Superior temporal gyrus (tissue), 1 donor: Measurements from ENCODE around the gene KIF26A.

Experiments used
- DNase-seq: peaks from one replicate; pipeline ENCODE4 v3.0.0-alpha.2; 2016; ENCODE audit errors: extremely low spot score

The KIF26A gene

GRCh38 chr14:104112609-104113571, 25.5 kb upstream of the KIF26A start:
- DNase-seq = no peak

GRCh38 chr14:104113631-104114420, 24.6 kb upstream of the KIF26A start:
- no peak for DNase-seq

- DNase-seq = no peak
These were observed 23.8 kb upstream of the KIF26A start for GRCh38 chr14:104114421-104115130.

GRCh38 chr14:104115131-104115600, 23.2 kb upstream of the KIF26A start:
- no peak for DNase-seq

DNA sequence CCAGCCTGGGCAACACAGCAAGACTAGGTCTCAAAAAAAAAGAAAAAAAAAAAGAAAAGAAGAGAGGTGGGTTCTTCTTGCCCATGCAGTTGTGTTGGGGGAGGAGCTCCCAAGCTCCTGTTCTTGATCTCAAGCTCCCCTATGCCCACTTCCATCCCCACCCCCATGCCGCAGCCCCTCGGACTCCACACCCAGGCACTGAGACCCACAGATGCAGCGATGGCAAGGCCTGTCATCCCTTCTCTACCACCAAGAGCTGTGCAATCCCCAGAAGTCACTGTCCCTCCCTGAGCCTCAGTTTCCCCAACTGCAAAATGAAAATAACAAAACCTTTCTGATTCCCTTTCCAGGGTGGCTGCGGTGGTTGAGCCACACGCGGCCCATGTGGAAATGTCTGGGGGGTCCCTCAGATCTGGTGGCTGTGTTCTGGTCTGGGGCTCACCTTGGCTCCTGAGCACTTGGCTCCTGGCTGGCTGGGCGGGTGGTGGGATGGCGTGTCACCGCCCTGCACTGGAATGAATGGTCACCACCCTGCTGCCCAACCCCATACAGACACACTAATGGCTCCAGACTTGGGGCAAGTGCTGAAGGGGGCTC, 22.6 kb upstream of the KIF26A start:
- no peak for DNase-seq

- DNase-seq = no peak
These were observed 22.1 kb upstream of the KIF26A start for GRCh38 chr14:104116288-104116755.

- DNase-seq = no peak
These were observed 21.5 kb upstream of the KIF26A start for GRCh38 chr14:104116756-104117340.

GRCh38 chr14:104117341-104118005, 20.9 kb upstream of the KIF26A start:
- no peak for DNase-seq

- no peak for DNase-seq
These were observed 20.2 kb upstream of the KIF26A start for GRCh38 chr14:104118006-104118844.

DNA sequence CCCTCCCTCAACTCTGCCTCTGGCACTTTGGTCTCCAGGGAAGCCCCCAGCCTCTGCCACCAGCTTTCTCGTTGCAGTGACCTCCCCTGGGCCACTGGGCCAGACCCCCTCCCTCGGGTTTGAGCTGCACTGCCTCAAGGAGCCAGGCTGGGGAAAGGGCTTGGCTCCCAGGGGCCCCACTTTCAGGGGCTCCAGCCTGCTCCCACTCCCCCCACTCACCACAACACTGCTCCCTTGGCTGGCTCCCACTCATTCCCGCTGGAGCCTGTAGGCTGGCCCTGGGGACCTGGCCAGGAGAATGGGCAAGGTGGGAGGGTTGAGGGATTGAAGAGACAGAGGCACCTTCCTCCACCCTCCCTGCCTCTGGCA, 19.3 kb upstream of the KIF26A start:
- DNase-seq = no peak

DNA sequence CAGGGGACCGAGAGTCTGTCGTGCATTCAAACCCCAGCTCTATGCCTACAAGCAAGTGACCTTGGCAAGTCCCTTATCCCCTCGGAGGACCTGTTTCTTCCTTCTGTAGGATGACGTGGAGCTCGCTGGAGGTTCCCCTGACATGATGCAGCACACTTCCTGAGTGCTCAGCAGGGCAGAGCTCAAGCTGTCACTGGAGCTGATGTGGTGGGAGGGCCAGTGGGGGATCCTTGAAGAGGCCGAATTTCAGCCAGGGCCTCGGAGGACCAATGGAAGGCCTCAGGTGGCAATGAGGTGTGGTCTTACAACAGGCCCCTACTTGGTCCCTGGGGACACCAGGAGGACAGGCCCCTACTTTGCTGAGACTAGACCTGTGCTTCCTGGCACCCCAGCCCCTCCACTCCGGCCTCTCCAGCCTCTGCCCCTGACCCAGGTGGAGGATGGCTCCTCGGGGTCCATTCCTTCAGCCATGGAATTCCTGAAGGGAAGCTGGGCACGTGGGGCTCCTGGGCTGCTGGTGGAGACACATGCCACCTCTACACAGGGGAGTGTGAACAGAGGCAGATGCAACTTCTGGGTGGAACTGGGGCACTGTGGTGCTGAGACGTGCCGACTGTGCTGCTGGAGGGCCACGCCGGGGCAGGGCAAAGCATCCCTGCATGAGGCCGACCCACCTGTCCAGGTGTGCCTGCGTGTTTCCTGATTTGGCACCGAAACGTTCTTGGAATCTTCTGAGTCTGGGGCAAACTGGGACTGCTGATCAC, 18.7 kb upstream of the KIF26A start:
- no peak for DNase-seq

DNA sequence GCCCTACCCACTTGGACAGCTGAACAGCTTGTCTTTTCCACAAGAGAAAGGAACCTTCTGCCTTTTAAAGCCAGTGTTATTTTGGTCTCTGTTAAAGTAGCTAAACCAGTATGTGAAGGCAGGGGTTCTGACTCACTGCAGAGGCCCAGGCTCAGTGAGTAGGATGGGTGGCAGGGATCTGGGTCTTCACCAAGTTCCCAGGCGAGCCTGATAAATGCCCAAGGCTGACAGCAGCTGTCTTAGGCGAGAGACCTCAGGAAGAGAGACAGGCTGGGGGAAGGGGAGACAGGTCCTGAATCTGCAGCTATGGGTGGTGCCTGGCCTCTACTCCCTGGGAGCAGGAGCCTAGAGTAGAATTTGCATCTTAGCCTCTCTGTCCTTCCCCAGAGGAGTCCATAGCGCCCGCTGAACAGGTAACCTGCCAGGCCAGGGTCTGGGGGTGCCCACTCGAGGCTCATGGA, 18.1 kb upstream of the KIF26A start:
- peak; percentile 17 for DNase-seq

- no peak for DNase-seq
These were observed 17.2 kb upstream of the KIF26A start for GRCh38 chr14:104121142-104121541.

DNA sequence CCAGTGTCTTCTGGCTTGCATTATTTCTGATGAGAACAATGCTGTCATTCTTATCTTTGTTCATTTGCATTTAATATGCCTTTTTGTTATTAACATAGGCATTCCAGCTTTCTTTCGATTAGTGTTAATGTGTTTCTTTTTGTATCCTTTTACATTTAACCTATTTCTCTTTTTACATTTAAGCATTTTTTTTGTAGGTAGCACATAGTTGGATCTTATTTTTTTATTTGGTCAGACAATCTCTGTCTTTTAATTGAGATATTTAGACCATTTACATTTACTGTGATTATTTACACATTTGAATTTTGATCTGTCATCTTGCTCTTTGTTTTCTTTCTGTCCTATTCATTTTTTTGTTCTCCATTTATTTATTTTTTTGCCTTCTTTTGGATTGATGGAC, 14.5 kb upstream of the KIF26A start:
- no peak for DNase-seq

DNA sequence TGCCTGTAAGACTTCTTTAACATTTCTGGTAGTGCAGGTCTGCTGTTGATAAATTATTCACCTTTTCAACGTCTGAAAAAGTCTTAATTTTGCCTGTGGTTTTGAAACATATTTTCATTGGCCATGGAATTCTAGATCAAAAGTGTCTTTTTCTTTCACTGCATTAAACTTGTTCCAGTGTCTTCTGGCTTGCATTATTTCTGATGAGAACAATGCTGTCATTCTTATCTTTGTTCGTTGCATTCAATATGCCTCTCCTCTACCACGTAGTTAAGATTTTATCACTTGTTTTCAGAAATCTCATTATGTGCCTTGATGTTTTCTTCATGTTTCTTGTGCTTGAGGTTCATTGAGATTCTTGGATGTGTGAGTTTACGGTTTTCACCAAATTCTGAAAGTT, 13.4 kb upstream of the KIF26A start:
- DNase-seq = no peak

GRCh38 chr14:104126753-104127152, 11.6 kb upstream of the KIF26A start:
- no peak for DNase-seq

DNA sequence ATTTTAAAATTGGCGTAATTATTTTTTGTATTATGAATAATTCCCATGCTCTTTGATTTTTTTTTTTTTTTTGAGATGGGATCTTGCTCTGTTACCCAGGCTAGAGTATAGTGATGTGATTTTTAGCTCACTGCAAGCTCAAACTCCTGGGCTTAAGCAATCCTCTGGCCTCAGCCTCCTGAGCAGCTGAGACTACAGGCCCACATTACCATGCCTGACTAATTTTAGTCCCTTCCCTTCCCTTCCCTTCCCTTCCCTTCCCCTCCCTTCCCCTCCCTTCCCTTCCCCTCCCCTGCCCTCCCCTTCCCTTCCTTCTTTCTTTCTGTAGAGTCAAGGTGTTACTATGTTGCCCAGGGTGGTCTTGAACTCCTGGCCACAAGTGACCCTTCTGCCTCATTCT, 9.4 kb upstream of the KIF26A start:
- DNase-seq = no peak

- no peak for DNase-seq
These were observed 8.8 kb upstream of the KIF26A start for GRCh38 chr14:104129556-104129955.
